ENCODE data around the gene HSD17B11.

- TF ChIP-seq CTCF (conservative IDR thresholded peaks at IDR 0.05 in 1 of 2, IDR thresholded peaks at IDR 0.05 in 1 of 2; ENCODE audit: low read depth in 1 of 2, low read length in 2 of 2) (no peak), EZH2 (IDR thresholded peaks at IDR 0.05; ENCODE audit: low read length, missing control alignments) (no peak)
Measured at GRCh38 chr4:87387237-87387636, 3.8 kb downstream of the HSD17B11 start.

Data from fibroblast of lung (primary cell).